Measurements from ENCODE around the gene UBTF. TPM values are rescaled to one million over a fixed set of nuclear protein-coding genes. Genes with fewer than 3 reads are reported as not detected.

Gene UBTF
- polyA plus RNA-seq, 3 donors, result 6.0 to 13.1 (median 12.5) TPM

DNA sequence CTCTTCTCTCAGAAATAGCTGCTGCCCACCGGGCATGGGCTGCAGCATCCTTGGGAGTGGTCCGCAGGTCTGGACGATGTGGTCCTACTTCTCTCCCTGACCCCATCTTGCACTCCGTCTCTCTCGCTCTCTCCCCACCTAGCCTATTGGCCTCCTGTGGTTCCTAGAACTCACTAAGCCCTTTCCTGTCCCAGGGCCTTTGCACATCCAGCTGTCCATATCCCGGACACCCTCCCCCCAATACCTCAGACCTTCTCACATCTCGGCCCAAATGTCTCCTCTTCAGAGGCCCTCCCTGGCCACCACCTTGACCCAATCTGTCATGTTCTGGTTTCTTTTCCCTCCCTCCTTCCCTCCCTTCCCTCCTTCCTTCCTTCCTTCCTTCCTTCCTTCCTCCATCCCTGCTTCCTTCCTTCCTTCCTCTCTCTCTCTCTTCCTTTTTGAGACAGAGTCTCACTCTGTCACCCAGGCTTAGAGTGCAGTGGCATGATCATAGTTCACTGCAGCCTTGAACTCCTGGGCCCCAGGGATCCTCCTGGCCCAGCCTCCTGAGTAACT is 43.9 kb upstream of the UBTF start:
- no peaks in the 10 kb centered on the region for H3K36me3 Mint-ChIP-seq
- no peaks in the 10 kb centered on the region for H3K36me3 ChIP-seq (replicated peaks in 1 of 2; ENCODE audit: control insufficient read depth in 1 of 2, insufficient read depth in 2 of 2, low read length in 2 of 2)
- TF ChIP-seq, protein P1, sequence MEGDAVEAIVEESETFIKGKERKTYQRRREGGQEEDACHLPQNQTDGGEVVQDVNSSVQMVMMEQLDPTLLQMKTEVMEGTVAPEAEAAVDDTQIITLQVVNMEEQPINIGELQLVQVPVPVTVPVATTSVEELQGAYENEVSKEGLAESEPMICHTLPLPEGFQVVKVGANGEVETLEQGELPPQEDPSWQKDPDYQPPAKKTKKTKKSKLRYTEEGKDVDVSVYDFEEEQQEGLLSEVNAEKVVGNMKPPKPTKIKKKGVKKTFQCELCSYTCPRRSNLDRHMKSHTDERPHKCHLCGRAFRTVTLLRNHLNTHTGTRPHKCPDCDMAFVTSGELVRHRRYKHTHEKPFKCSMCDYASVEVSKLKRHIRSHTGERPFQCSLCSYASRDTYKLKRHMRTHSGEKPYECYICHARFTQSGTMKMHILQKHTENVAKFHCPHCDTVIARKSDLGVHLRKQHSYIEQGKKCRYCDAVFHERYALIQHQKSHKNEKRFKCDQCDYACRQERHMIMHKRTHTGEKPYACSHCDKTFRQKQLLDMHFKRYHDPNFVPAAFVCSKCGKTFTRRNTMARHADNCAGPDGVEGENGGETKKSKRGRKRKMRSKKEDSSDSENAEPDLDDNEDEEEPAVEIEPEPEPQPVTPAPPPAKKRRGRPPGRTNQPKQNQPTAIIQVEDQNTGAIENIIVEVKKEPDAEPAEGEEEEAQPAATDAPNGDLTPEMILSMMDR (IDR thresholded peaks at IDR 0.05), result no peak
- H3K9ac ChIP-seq (ENCODE audit: insufficient read depth, low read length, poor library complexity, severe bottlenecking), result no peak overlapping the region
- H2AFZ ChIP-seq (ENCODE audit: insufficient read depth, low read depth, low read length, poor library complexity, severe bottlenecking), result no peak overlapping the region
- DNase-seq, result no peak
- H3K27ac ChIP-seq (ENCODE audit: low read depth in 1 of 2, low read length in 2 of 2), result no peak overlapping the region
- H3K27me3 ChIP-seq (ENCODE audit: control insufficient read depth in 2 of 2, insufficient read depth in 2 of 2, low read length in 2 of 2), result no peaks in the 10 kb centered on the region
- no peak overlapping the region for H3K4me3 ChIP-seq (replicated peaks in 1 of 3; ENCODE audit: low read depth in 2 of 3, low read length in 3 of 3)
- no peaks in the 10 kb centered on the region for H3K9me3 ChIP-seq (replicated peaks in 1 of 2; ENCODE audit: control insufficient read depth in 1 of 2, insufficient read depth in 1 of 2, low read length in 2 of 2)
- H3K27ac Mint-ChIP-seq, result peak overlapping the region in 1 of 7 donors; percentile 25
- H3K79me2 ChIP-seq (ENCODE audit: insufficient read depth, low read length), result no peaks in the 10 kb centered on the region
- intact Hi-C loops (cut with micrococcal nuclease), result no loop called here
- H3K9me3 Mint-ChIP-seq, result no peaks in the 10 kb centered on the region
- WGBS (ENCODE audit: insufficient coverage), result 99% methylated on average over 7 of the region's 7 CpGs
- H3K4me1 ChIP-seq (ENCODE audit: control insufficient read depth in 1 of 2, insufficient read depth in 2 of 2, low read length in 2 of 2), result no peaks in the 10 kb centered on the region
- H3K4me3 Mint-ChIP-seq, result no peak overlapping the region
- H3K27me3 Mint-ChIP-seq (ENCODE audit: low read depth in 3 of 3), result peaks cover 2 to 9% (median 3%) of the 10 kb centered on the region in 3 donors
- no peak overlapping the region for H3K4me2 ChIP-seq (replicated peaks; ENCODE audit: extremely low read depth, low read length, poor library complexity, severe bottlenecking)
- no peaks in the 10 kb centered on the region for H3K4me1 Mint-ChIP-seq
- no peaks in the 10 kb centered on the region for H4K20me1 ChIP-seq (ENCODE audit: insufficient read depth, low read length)

GRCh38 chr17:44262654-44263225 is 43.3 kb upstream of the UBTF start:
- no peaks in the 10 kb centered on the region for H3K9me3 ChIP-seq (replicated peaks in 1 of 2; ENCODE audit: control insufficient read depth in 1 of 2, insufficient read depth in 1 of 2, low read length in 2 of 2)
- H4K20me1 ChIP-seq (ENCODE audit: insufficient read depth, low read length), result no peaks in the 10 kb centered on the region
- Mint-ChIP-seq H3K4me1 (no peaks in the 10 kb centered on the region), H3K27ac (no peak overlapping the region), H3K9me3 (no peaks in the 10 kb centered on the region), H3K4me3 (no peak overlapping the region), H3K27me3 (ENCODE audit: low read depth in 3 of 3) (peaks cover 2 to 7% (median 3%) of the 10 kb centered on the region in 3 donors), H3K36me3 (no peaks in the 10 kb centered on the region)
- H2AFZ ChIP-seq (ENCODE audit: insufficient read depth, low read depth, low read length, poor library complexity, severe bottlenecking), result no peak overlapping the region
- intact Hi-C loops (cut with micrococcal nuclease), result no loop called here
- no peak for DNase-seq
- H3K9ac ChIP-seq (ENCODE audit: insufficient read depth, low read length, poor library complexity, severe bottlenecking), result no peak overlapping the region
- no peaks in the 10 kb centered on the region for H3K27me3 ChIP-seq (ENCODE audit: control insufficient read depth in 2 of 2, insufficient read depth in 2 of 2, low read length in 2 of 2)
- TF ChIP-seq, protein P1 (IDR thresholded peaks at IDR 0.05), result no peak
- no peaks in the 10 kb centered on the region for H3K36me3 ChIP-seq (replicated peaks in 1 of 2; ENCODE audit: control insufficient read depth in 1 of 2, insufficient read depth in 2 of 2, low read length in 2 of 2)
- H3K27ac ChIP-seq (ENCODE audit: low read depth in 1 of 2, low read length in 2 of 2), result no peak overlapping the region
- H3K4me2 ChIP-seq (replicated peaks; ENCODE audit: extremely low read depth, low read length, poor library complexity, severe bottlenecking), result no peak overlapping the region
- 83% methylated on average over 8 of the region's 11 CpGs for WGBS (ENCODE audit: insufficient coverage)
- no peaks in the 10 kb centered on the region for H3K4me1 ChIP-seq (ENCODE audit: control insufficient read depth in 1 of 2, insufficient read depth in 2 of 2, low read length in 2 of 2)
- H3K4me3 ChIP-seq (replicated peaks in 1 of 3; ENCODE audit: low read depth in 2 of 3, low read length in 3 of 3), result no peak overlapping the region
- no peaks in the 10 kb centered on the region for H3K79me2 ChIP-seq (ENCODE audit: insufficient read depth, low read length)
